ENCODE results near the gene CATSPER1. TPM values are rescaled to one million over a fixed set of nuclear protein-coding genes. Genes with fewer than 3 reads are reported as not detected.
A peak's percentile ranks its signal among the peaks of the same experiment; 100 is the strongest.
"Not testable (repeated sequence)": the region's sequence is repeated elsewhere in the genome, so short reads cannot be mapped to it uniquely, and the experiment has no call there.

Gene CATSPER1
- total and polyA plus RNA-seq, 8 donors: 0.06 to 0.41 (median 0.32) TPM; not detected in 4

- peak in 1 of 6 donors; percentile 33 for DNase-seq
- no peak for FAIRE-seq
- no peak for TF ChIP-seq CTCF (IDR thresholded peaks at IDR 0.05)
- Histone ChIP-seq H3K4me3 (no peak overlapping the region), H3K36me3 (no peaks in the 10 kb centered on the region), H3K9me3 (no peaks in the 10 kb centered on the region), H3K27ac (no peak overlapping the region), H3K4me1 (no peaks in the 10 kb centered on the region), H3K27me3 (peaks cover 0 to 4% (median 0%) of the 10 kb centered on the region in 4 donors)
- intact Hi-C loops (cut with DNase I): no loop called here
- 53% methylated on average over 12 of the region's 12 CpGs for WGBS, 2 donors
- peak in 1 of 4 donors; percentile 31 for ATAC-seq
These were observed 13.1 kb downstream of the CATSPER1 start for GRCh38 chr11:66012946-66013761.

- Histone ChIP-seq H3K27ac (no peak overlapping the region), H3K9me3 (no peaks in the 10 kb centered on the region), H3K27me3 (peaks cover 0 to 4% (median 0%) of the 10 kb centered on the region in 4 donors), H3K4me3 (no peak overlapping the region), H3K4me1 (no peaks in the 10 kb centered on the region), H3K36me3 (no peaks in the 10 kb centered on the region)
- no peak for ATAC-seq
- peak in 1 of 6 donors; percentile 39 for DNase-seq
- FAIRE-seq: no peak
- intact Hi-C loops (cut with DNase I): no loop called here
- no peak for TF ChIP-seq CTCF (IDR thresholded peaks at IDR 0.05)
- 51 to 55% methylated on average over 11 of the region's 12 CpGs for WGBS, 2 donors
These were observed 13.8 kb downstream of the CATSPER1 start for GRCh38 chr11:66012371-66012945.

GRCh38 chr11:66011785-66012303 lies 14.4 kb downstream of the CATSPER1 start, which contains the start of gene CST6:
Gene CST6 (plus strand): TSS chr11:66012008. CDS start chr11:66012045, 37 bp downstream.
- 6 to 8% methylated on average over 51 to 61 of the region's 61 CpGs for WGBS, 2 donors
- DNase-seq (peak in 1 of 6 donors; percentile 70), FAIRE-seq (no peak), ATAC-seq (peak; percentile 9 to 35 (median 24))
- Histone ChIP-seq H3K27ac (peak within 1 kb of the TSS in 1 of 4 donors; percentile 33), H3K9me3 (no peaks in the 10 kb centered on the region), H3K27me3 (peaks cover 0 to 4% (median 0%) of the 10 kb centered on the region in 4 donors), H3K4me3 (peak within 1 kb of the TSS in 1 of 4 donors; percentile 15), H3K4me1 (no peaks in the 10 kb centered on the region), H3K36me3 (no peaks in the 10 kb centered on the region)
- intact Hi-C loops (cut with DNase I): no loop called here
- TF ChIP-seq CTCF (IDR thresholded peaks at IDR 0.05): no peak

GRCh38 chr11:66011239-66011784 lies 15.0 kb downstream of the CATSPER1 start:
- ATAC-seq: peak; percentile 49 to 83 (median 62)
- H3K27ac ChIP-seq: peak overlapping the region in 1 of 4 donors; percentile 33
- H3K4me1 ChIP-seq: no peaks in the 10 kb centered on the region
- peaks cover 0 to 4% (median 0%) of the 10 kb centered on the region in 4 donors for H3K27me3 ChIP-seq
- DNase-seq: peak in 2 of 6 donors; percentile 29 to 51
- no peaks in the 10 kb centered on the region for H3K9me3 ChIP-seq
- intact Hi-C loops (cut with DNase I): no loop called here
- no peaks in the 10 kb centered on the region for H3K36me3 ChIP-seq
- 28 to 43% methylated on average over 14 of the region's 14 CpGs for WGBS, 2 donors
- no peak for FAIRE-seq
- H3K4me3 ChIP-seq: no peak overlapping the region
- no peak for TF ChIP-seq CTCF (IDR thresholded peaks at IDR 0.05)

GRCh38 chr11:66010036-66010435 lies 16.2 kb downstream of the CATSPER1 start:
- H3K27me3 ChIP-seq; FAIRE-seq; H3K36me3 ChIP-seq; H3K9me3 ChIP-seq; H3K4me3 ChIP-seq; H3K4me1 ChIP-seq; DNase-seq; ATAC-seq; intact Hi-C loops (cut with DNase I); H3K27ac ChIP-seq: not testable (repeated sequence)
- WGBS, 2 donors: 64 to 68% methylated on average over 4 of the region's 4 CpGs

All from pancreas (tissue), 10 donors.